Neural cell (in vitro differentiated cells): ENCODE data around the gene DSG3.

ENCODE experiments used
- EZH2 ChIP-seq: fragments of 200-600, 300-800 bp; shearing (Covaris generic), sonication (generic); IDR thresholded peaks from 2 replicates; pipeline ENCODE4 v1.6.1; 2014; ENCODE audit warnings: antibody characterized with exemption, low read length, borderline replicate concordance, mild to moderate bottlenecking; ENCODE audit not compliant: insufficient read depth, poor library complexity, severe bottlenecking
- TF ChIP-seq, protein P1 (sequence below): IDR thresholded peaks from 2 replicates; pipeline ENCODE4 v1.6.1; 2012; ENCODE audit warnings: borderline replicate concordance

DNA sequence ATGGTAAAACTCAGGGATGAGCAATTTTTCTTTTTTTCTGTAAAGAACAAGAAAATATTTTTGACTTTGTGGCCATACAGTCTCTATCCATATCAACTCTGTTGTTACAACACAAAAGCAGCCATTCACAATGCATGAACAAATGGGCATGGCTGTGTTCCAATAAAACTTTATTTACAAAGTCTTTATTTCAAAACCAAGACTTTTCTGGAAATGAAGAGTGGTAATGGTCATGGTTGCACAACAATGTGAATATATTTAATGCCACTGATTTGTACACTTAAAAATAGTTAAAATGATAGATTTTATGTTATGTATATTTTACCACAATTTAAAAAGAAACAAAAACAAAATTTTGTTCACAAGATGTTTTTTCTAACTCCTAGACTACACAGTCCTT is 1.6 kb upstream of the DSG3 start:
- TF ChIP-seq, protein P1, sequence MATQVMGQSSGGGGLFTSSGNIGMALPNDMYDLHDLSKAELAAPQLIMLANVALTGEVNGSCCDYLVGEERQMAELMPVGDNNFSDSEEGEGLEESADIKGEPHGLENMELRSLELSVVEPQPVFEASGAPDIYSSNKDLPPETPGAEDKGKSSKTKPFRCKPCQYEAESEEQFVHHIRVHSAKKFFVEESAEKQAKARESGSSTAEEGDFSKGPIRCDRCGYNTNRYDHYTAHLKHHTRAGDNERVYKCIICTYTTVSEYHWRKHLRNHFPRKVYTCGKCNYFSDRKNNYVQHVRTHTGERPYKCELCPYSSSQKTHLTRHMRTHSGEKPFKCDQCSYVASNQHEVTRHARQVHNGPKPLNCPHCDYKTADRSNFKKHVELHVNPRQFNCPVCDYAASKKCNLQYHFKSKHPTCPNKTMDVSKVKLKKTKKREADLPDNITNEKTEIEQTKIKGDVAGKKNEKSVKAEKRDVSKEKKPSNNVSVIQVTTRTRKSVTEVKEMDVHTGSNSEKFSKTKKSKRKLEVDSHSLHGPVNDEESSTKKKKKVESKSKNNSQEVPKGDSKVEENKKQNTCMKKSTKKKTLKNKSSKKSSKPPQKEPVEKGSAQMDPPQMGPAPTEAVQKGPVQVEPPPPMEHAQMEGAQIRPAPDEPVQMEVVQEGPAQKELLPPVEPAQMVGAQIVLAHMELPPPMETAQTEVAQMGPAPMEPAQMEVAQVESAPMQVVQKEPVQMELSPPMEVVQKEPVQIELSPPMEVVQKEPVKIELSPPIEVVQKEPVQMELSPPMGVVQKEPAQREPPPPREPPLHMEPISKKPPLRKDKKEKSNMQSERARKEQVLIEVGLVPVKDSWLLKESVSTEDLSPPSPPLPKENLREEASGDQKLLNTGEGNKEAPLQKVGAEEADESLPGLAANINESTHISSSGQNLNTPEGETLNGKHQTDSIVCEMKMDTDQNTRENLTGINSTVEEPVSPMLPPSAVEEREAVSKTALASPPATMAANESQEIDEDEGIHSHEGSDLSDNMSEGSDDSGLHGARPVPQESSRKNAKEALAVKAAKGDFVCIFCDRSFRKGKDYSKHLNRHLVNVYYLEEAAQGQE, result no peak
- TF ChIP-seq EZH2, result no peak
